ENCODE data around the gene ESPN.
"Not testable (repeated sequence)": the region's sequence is repeated elsewhere in the genome, so short reads cannot be mapped to it uniquely, and the experiment has no call there.

Gene ESPN, protein sequence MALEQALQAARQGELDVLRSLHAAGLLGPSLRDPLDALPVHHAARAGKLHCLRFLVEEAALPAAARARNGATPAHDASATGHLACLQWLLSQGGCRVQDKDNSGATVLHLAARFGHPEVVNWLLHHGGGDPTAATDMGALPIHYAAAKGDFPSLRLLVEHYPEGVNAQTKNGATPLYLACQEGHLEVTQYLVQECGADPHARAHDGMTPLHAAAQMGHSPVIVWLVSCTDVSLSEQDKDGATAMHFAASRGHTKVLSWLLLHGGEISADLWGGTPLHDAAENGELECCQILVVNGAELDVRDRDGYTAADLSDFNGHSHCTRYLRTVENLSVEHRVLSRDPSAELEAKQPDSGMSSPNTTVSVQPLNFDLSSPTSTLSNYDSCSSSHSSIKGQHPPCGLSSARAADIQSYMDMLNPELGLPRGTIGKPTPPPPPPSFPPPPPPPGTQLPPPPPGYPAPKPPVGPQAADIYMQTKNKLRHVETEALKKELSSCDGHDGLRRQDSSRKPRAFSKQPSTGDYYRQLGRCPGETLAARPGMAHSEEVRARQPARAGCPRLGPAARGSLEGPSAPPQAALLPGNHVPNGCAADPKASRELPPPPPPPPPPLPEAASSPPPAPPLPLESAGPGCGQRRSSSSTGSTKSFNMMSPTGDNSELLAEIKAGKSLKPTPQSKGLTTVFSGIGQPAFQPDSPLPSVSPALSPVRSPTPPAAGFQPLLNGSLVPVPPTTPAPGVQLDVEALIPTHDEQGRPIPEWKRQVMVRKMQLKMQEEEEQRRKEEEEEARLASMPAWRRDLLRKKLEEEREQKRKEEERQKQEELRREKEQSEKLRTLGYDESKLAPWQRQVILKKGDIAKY

DNA sequence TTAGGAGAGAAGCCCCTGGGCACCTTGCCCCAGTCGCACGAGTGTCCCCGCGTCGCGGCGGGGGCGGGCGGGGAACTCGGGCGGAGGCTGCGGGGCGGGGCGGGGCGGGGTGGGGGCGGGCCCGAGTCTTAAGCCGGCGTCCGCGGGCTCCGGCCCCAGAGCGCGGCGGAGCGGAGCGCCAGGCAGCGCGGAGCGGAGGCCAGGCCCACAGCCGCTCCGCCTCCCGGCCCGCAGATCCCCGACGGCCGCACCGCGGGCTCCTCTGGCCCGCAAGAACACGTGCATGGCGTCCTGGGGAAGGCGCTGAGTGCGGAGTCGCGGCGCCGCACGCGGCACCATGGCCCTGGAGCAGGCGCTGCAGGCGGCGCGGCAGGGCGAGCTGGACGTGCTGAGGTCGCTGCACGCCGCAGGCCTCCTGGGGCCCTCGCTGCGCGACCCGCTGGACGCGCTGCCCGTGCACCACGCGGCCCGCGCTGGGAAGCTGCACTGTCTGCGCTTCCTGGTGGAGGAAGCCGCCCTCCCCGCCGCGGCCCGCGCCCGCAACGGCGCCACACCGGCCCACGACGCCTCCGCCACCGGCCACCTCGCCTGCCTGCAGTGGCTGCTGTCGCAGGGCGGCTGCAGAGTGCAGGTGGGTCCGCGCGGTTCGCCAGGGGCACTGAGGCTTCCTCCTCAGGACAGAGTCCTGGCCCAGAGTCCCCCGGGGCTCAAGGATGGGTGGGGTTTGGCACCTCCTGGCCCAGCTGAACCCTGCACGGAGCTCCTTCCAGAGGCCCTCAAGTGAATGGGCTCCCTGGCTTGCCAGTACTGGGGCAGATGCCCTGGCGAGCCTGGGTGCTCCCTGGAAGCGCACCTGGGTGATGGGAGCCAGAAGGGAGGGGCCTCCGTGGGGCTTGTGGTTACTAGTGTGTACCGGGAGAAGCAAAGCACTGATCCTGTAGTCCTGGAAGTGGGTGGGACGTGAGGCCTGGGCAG, at the start of gene ESPN:
TSS of gene ESPN (plus strand) at position 158 of the 975 bp plus-strand sequence. CDS start at position 338, 180 bp downstream.
- DNase-seq (ENCODE audit: low read depth in 2 of 2): no peak

DNA sequence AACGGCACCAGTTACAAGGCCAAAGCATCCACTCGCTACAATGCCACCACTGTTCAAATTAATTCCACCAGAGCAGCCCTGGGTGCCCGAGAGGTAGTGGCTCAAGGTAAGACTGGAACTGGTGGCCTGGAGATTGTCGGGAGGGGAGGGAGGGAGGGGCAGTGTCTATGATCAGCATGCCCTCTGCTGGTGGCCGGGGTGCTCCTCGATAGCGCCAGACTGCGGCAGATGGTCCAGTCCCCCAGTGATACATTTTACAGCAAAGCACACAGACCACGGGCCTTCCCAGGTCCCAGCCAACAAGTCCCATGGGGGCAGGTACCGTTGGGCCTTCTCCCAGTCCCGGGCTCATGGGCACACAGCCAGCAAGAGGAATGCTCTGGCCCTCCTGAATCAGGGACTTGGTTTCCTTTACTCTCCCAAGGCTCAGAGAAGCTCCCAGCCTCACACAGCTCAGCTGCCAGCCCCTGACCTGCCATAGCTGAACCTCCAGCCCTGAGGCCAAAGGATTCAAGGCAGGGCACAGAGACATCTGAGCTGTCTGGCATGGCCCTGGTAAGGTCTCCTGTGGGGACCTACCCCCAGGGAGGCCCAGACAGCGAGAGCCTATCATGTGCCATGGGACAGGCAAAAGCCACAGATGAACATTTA, 46.4 kb upstream of the ESPN start:
- no peak for DNase-seq (ENCODE audit: low read depth in 2 of 2)

DNA sequence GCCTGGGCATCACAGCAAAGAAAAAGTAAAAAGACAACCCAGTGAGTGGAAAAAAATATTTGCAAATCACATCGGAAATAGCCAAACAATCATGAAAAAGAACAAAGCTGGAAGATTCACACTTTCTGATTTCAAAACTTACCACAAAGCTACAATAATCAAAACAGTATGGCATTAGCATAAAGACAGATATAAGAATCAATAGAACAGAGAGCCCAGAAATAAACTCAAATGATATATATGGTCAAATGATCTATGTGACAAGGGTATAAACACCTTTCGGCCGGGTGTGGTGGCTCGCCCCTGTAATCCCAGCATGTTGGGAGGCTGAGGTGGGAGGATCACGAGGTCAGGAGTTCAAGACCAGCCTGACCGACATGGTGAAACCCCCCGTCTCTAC, 44.5 kb upstream of the ESPN start:
- no peak for DNase-seq (ENCODE audit: low read depth in 2 of 2)

DNA sequence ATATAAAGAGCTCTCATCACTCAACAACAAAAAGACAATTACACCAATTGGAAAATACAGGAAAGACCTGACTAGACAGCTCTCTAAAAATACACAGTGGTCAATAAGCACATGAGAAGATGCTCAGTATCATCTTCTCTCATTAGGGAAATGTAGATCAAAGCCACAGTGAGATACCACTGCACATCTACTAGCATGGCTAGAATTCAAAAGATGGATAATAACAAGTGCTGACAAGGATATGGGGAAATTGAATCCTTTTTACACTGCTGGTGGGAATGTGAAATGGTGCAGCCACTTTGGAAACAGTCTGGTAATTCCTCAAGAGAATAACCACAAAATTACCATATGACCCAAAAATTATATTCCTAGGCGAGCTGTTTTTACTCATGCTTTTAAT, 40.4 kb upstream of the ESPN start:
- no peak for DNase-seq (ENCODE audit: low read depth in 2 of 2)

DNA sequence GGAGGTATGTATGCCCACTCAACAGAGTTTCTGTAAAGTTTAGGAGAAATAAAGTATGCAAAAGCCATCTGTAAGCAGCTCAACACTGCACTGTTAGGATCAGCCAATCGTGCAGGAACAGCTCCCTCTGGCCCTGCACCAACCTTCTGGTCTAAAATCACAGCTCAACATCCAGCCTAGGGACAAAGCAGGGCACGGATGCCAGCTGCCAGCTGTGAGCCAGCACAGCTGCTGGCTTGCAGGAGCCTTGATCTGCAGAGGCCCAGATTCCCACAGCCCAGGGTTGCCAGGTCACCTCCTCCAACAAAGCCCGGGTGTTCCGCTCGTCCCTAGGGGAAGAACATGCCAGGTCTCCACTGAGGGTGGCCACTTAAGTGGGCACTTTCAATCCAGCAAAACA, 39.6 kb upstream of the ESPN start:
- no peak for DNase-seq (ENCODE audit: low read depth in 2 of 2)

DNA sequence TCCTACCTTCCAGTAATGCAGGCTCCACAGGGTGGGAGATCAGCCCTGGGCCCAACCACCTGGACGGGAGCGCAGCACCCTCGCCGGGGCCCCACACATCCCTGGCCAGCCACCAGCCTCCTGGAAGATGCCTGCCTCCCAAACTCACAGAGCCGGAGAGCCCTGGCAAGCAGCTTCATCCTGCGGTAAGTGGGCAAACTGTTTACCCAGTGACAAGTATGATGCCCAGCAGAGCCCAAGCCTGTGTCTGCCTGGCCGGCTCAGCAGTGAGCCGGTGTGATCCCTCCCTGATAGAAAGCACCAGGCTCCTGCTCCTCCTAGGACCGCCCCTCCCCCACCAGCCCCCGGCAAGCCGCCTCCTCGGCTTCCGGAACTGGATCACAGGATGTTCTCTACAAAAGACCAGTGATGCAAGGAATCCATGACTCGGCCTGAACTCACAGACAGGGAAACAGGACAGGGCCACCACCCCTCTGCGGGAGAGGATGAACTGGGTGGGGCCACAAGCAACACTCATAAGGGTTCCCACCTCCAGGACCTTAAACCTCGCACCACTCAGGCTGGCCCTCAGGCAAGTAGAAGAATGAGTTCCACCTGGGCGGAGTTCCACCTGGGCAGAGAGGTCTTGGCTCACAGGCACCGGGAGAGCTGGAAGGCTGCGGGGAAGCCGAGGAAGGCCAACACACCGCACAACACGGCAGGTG, 38.9 kb upstream of the ESPN start:
- DNase-seq (ENCODE audit: low read depth in 2 of 2): no peak

DNA sequence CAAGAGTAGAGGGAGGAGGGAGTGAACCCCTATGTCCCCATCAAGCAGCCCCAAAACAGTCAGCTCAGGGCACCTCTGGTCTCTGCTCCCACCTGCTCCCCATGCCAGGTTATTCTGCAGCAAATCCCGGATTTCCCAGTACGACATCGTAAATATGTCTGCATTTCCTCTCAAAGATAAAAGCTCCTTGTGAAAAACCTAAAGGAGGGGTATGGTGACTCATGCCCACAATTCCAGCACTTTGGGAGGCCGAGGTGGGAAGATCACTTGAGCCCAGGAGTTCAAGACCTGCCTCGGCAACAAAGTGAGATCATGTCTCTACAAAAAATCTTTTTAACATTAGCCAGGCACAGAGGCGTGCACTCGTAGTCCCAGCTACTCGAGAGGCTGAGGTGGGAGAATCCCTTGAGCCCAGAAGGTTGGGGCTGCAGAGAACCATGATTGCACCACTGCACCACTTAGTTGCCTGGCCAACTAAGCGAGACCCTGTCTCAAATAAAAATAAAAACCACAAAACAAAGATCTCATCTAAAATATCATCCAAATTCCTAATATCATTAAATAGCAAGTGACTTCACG, 38.1 kb upstream of the ESPN start:
- DNase-seq (ENCODE audit: low read depth in 2 of 2): no peak

DNA sequence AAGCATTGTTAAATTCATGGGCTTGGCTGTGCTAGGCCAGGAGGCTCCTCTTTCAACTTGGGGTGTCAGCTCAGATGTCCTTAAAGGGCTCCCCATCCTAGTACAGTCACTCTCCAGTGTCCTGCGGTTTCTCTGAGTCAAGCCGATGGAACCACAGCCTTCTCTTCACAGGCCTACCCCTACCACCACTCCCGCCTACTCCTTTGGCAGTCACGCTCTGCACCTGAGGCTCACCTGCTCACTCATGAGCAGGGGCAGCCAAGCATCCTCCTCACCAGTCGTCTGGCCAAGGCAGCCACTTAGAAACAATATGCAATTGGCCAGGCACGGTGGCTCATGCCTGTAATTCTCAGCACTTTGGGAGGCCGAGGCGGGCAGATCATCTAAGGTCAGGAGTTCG, 34.6 kb upstream of the ESPN start:
- no peak for DNase-seq (ENCODE audit: low read depth in 2 of 2)

DNA sequence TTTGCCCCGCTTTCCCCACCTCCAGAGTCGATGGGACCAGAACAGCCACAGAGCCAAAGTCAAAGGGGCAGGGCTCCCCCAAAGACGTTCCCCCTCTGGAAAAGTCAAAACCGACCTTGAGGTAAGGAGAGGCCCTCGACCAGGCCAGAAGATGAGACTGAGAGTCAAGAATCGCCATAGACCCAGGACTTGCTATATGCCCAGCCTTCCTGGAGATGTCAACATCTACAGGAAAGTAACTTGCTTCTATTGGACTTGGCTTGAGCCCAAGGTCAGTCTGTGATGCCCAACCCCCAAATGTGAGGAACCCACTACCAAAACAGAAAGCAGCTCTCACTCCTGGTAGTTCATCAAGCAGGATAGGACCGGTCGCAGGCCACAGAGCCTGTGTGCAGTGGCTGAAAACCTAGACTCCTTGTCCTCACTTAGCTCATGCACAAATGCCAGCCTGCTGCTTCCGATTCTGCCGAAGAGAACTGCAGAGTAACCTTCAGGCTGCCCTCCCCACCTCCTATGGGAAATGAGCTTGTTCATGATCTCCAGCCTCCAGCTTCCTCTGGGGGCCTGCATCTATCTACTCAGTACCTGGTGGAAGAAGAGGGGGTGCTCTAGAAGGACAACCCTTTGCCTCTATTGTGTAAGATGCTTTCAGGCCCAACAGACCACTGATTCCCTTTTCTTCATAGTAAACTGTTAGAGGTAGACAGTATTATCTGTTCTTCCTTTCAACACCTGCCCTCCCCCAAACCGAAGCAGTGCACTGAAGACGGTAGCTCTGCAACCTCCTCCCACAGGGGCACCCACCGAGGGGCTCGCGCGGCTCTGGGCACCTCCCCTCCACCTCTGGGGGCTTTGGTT, 32.4 kb upstream of the ESPN start:
- DNase-seq (ENCODE audit: low read depth in 2 of 2): no peak

DNA sequence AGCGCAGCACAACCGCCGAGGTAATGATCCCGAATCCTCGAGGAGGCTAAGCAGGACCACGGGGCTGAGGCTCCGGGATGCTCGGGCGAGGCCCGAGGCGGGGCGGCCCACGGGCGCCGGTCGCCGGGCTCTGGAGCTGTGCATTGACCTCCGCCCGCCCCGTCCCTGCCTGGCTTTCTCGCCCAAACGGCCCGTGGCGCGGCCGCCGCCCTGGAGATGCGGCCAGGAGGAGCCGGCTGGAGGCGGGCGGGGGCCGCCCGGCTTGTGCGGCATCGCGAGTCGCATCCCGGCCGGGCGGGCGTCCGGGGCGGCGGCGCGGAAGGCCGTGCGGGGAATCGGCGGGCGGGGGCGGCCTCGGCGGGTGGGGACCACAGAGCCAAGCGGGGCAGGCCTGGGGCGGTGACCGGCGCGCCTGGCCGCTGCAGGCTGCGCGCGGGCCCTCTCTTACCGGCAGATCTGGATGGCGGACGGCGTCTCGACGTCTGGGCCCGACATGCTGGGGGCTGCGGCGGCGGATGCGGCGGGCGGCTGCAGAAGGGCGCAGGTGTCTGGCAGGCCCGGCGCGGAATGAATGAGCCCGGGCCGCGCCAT, 31.7 kb upstream of the ESPN start:
- DNase-seq (ENCODE audit: low read depth in 2 of 2): no peak

DNA sequence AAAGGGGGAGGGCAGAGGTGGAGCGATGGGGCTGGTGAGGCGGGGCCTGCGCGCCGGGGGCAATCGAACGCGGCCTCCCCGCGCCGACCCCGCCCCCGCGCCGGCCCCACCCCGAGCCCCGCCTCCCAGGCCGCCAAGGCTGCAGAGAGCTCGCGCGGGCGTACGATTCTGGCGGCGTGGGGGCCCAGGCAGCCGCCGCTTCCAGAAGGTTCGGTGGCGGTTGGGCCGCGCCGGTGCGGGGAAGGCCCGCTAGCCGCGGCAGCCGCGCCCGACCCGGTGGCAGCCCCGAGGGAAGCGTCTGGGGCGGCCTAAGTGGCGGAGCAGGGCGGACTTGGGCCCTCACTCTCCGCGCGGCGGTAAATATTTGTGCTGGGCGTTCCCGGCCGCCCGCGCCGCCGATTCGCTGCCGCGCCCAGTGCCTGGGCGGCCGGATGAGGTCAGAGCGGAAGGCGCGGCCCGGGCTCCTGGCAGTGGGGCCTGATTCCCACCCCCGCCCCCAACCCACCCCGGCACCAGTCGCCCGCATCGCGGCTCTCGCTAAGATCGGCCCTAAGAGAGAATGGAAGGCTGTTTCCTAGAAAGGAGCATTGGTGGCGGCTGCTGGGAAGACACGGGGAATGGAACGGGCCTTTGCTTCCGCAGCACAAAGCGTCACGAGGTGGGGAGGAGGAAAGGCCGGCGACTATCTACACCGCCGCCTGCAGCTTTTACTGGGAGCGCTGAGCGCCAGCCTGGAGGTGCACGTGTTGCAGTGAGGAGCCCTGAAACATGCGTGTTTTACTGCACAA, 31.0 kb upstream of the ESPN start, which contains the start of gene ACOT7:
TSS of gene ACOT7 (minus strand) at position 368 of the 788 bp plus-strand sequence. CDS start 368 bp downstream, outside the sequence.
- peak; percentile 74 to 89 for DNase-seq (ENCODE audit: low read depth in 2 of 2)

DNA sequence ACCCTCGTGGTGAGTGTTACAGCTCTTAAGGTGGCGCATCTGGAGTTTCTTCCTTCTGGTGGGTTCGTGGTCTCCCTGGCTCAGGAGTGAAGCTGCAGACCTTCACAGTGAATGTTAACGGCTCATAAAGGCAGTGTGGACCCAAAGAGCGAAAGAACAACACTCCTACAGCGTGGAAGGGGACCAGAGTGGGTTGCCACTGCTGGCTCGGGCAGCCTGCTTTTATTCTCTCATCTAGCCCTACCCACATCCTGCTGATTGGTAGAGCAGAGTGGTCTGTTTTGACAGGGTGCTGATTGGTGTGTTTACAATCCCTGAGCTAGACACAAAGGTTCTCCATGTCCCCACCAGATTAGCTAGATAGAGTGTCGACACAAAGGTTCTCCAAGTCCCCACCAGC, 29.4 kb upstream of the ESPN start:
- DNase-seq (ENCODE audit: low read depth in 2 of 2): not testable (repeated sequence)

DNA sequence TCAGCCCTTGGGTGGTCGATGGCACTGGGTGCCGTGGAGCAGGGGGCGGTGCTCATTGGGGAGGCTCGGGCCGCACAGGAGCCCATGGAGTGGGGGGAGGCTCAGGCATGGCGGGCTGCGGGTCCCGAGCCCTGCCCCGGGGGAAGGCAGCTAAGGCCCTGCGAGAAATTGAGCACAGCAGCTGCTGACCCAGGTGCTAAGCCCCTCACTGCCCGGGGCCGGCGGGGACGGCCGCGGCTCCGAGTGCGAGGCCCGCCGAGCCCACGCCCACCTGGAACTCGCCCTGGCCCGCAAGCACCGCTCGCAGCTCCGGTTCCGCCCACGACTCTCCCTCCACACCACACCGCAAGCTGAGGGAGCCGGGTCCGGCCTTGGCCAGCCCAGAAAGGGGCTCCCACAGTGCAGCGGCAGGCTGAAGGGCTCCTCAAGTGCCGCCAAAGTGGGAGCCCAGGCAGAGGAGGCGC, 28.8 kb upstream of the ESPN start:
- DNase-seq (ENCODE audit: low read depth in 2 of 2): not testable (repeated sequence)

DNA sequence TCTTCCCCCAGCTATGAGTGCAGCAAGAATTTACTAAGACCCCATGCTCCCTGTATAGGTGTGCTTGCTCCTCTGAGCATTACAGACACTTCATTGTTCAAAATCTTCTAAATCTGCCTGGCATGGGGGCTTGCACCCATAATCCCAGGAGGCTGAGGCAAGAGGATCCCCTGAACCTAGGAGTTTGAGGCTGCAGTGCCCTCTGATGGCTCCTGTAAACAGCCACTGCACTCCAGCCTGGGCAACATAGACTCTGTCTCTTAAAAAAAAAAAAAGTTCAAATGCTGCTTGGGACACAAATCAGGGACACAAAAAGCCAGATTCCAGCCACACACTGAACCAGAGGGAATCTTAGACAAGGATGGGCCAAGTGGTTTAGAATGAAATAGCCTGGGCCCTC, 27.6 kb upstream of the ESPN start:
- no peak for DNase-seq (ENCODE audit: low read depth in 2 of 2)

DNA sequence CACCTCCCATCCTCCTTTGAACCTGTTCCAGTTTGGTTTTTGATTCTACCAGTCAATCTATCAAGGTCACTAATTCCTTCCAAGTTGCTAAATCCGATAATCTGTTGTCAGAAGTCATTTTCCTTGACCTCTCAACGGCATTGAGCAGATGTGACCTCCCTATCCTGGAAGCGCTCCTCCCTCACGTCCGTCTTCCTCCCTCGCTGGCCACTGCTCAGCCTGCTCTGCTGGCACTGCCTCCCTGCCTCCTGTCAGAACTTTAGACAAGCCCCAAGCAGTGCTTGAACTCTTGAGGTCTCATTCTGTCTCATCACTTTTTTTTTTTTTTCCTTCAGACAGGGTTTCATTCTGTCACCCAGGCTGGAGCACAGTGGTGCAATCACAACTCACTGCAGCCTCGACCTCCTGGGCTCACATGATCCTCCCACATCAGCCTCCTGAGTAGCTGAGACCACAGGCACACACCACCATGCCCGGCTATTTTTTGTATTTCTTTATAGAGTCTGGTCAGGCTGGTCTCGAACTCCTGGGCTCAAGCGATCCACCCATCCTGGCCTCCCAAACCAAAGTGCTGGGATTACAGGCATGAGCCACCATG, 26.6 kb upstream of the ESPN start:
- DNase-seq (ENCODE audit: low read depth in 2 of 2): no peak

DNA sequence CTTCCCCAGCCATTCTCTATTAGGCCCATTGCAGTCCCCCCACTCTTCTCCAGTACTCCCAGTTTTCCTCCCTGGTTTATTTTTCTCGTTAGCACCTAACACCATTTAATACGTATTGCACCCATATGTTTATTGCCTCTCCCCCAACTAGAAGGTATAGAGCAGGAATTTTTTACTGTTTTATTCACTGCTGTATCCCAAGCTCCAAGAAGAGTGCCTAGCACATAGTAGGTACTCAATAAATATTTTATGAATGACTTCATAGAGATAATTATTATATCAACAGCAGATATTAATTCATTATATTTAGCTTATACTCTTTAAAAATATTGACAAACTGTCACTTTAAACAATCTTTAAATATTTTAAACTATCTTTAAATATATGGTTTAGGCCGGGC, 25.3 kb upstream of the ESPN start:
- no peak for DNase-seq (ENCODE audit: low read depth in 2 of 2)

DNA sequence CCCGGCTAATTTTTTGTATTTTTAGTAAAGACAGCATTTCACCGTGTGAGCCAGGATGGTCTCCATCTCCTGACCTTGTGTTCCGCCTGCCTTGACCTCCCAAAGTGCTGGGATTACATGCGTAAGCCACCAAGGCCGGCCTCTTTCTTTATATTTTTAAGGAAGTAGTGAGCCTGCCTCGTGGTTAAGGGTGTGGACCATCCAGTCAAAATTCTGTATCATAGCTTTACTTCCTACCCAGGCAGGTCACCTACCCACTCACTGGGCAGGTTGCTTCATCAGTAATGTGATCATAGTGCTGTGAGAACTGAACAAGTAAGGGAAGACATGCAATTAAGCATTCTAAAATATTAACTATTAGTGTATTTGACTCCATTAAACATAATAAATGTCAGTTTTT, 22.9 kb upstream of the ESPN start:
- DNase-seq (ENCODE audit: low read depth in 2 of 2): no peak
